Kidney tubule cell (primary cell): ENCODE data around the gene KIF26B.

ENCODE experiments used
- DNase-seq: peaks from one replicate; pipeline ENCODE4 v3.0.0-alpha.2; 2018; ENCODE audit warnings: low spot score

Gene KIF26B

DNA sequence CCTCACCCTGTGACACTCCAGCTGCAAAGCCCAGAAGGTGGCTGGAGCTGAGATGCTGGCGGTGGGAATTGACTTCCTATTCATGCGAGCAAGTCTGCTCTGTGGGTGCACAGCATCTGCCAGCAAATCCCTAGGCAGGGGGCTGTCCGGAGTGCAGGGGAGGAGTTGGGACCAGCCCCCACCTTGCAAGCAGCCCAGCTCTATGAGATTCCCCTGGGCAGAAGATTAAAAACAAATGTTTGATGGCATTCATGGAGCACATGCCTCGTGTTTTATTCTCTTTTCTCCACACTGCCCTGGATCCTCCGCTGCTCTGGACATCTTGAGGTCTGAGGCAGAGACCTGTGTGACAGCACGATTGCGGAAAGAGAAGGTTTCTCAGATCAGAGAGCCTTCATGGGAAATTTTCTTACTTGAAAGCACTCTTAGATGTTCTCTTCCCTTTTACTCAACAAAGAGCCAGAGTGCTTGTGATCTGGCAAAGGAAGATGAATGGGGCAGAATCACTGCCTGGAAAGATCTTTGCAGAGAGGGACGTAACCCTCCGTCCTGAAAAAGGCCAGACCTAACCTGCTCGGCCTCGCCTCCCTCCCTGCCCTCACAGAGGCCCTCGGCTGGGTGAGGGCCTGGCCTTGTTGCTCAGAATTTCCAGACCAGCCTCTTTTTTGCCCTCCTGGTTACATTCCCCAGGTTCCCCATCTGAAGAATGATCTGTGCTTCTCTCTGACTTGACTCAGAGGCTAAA, 597.1 kb downstream of the KIF26B start:
- DNase-seq = no peak

DNA sequence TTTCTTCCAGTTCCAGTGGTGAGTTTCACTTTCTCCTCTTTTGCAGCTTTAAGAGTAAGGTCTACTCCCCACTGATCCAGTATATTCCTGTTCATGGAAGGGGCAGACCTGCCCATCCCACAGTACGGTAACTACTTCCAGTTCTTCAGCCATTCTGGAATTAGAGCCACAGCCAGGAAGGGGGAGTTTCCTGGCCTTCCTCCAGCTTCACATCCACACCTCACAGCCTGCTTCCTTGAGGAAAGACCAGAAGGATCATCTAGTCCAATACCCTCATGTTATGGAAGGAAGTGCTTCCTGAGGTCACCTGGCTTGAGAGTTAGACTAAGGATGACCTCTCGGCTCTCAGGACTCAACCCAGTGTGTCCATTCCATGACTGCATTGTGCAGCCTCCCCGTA, 597.8 kb downstream of the KIF26B start:
- no peak for DNase-seq

DNA sequence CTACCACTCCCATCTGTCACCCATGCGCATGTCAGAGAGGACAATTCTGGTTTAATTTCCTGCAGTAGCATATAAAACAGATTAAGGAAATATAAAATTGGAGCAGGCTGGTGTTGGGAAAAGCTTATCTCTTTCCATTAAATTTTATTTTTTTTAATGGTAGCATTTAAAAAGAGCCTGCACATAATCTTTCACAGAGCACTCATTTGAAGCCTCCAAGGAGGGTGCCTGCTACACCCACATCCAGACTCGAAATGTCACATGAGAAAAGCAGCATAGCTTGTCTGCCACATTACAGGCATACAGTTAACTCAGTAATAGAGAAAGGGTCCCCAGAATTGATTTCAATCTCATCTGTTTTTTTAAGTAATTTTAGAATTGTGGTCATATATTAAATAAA, 599.0 kb downstream of the KIF26B start:
- no peak for DNase-seq

- DNase-seq = no peak
Observed at GRCh38 chr1:245754463-245754961, 599.7 kb downstream of the KIF26B start.
